Endodermal cell (in vitro differentiated cells): Measurements from ENCODE around the gene SPAG5. TPM values are rescaled to one million over a fixed set of nuclear protein-coding genes. Genes with fewer than 3 reads are reported as not detected.

ENCODE experiments used
- DNase-seq: peaks from one replicate; pipeline ENCODE4 v3.0.0-alpha.2; 2017
- H3K27ac ChIP-seq: 2 replicates; pipeline ENCODE4 v1.5.1; 2013; ENCODE audit warnings: mild to moderate bottlenecking, low read depth, low read length, moderate library complexity
- H3K27me3 ChIP-seq: 2 replicates; pipeline ENCODE4 v1.6.1; 2013; ENCODE audit warnings: mild to moderate bottlenecking, low read length, moderate library complexity; ENCODE audit not compliant: insufficient read depth, control insufficient read depth, poor library complexity, severe bottlenecking
- H3K36me3 ChIP-seq: 2 replicates; pipeline ENCODE4 v1.7.0; 2013; ENCODE audit warnings: mild to moderate bottlenecking, low read length, moderate library complexity; ENCODE audit not compliant: control insufficient read depth, insufficient read depth
- H3K4me1 ChIP-seq: one replicate; pipeline ENCODE4 v1.7.0; 2013; ENCODE audit warnings: low read length; ENCODE audit not compliant: control insufficient read depth, insufficient read depth
- H3K4me3 ChIP-seq: 2 replicates; pipeline ENCODE4 v1.5.1; 2013; ENCODE audit warnings: mild to moderate bottlenecking, low read length, moderate library complexity
- H3K9ac ChIP-seq: 2 replicates; pipeline ENCODE4 v1.6.1; 2013; ENCODE audit warnings: mild to moderate bottlenecking, low read length, moderate library complexity; ENCODE audit not compliant: poor library complexity, severe bottlenecking; ENCODE audit errors: extremely low read depth
- H3K9me3 ChIP-seq: 2 replicates; pipeline ENCODE4 v1.6.1; 2013; ENCODE audit warnings: mild to moderate bottlenecking, low read length, moderate library complexity; ENCODE audit not compliant: control insufficient read depth
- H3K27ac Mint-ChIP-seq: 2 replicates; pipeline ENCODE4 v1.8.0; 2020; ENCODE audit warnings: mixed read lengths
- H3K27me3 Mint-ChIP-seq: 2 replicates; pipeline ENCODE4 v1.8.0; 2021; ENCODE audit warnings: mild to moderate bottlenecking, mixed read lengths; ENCODE audit not compliant: insufficient read depth
- H3K36me3 Mint-ChIP-seq: 2 replicates; pipeline ENCODE4 v1.8.0; 2020; ENCODE audit warnings: low read depth, mixed read lengths
- H3K4me1 Mint-ChIP-seq: 2 replicates; pipeline ENCODE4 v1.8.0; 2020; ENCODE audit warnings: mixed read lengths
- H3K4me3 Mint-ChIP-seq: 2 replicates; pipeline ENCODE4 v1.8.0; 2020; ENCODE audit warnings: mild to moderate bottlenecking, moderate library complexity, mixed read lengths
- H3K9me3 Mint-ChIP-seq: 2 replicates; pipeline ENCODE4 v1.8.0; 2020; ENCODE audit warnings: mild to moderate bottlenecking, mixed read lengths
- CTCF ChIP-seq: fragments of 200-600 bp; sonication (generic); conservative IDR thresholded peaks from 2 replicates; pipeline ENCODE4 v1.5.0; 2021; ENCODE audit warnings: antibody characterized with exemption, mild to moderate bottlenecking
- WGBS, 2 experiments: methylation state at CpG; one replicate each; pipeline versions ENCODE4 v1.1.5 to v1.1.7; 2013; ENCODE audit warnings: missing lambda C conversion rate in 2 of 2, mixed read lengths in 1 of 2; ENCODE audit not compliant: insufficient coverage in 1 of 2, insufficient read length in 1 of 2; 5-methylcytosine and 5-hydroxymethylcytosine counted together
- total RNA-seq, 2 donors: library from RNA; stranded (reverse); fragmentation: NEBNext Ultra II Directional in 1 of 2; extraction: Animal tissue kit (Norgen Biotek cat#: 25700) in 1 of 2; gene quantifications; 2 replicates in 1 of 2; 3 replicates in 1 of 2; pipeline ENCODE4 v1.2.1, GENCODE V29; 2021

The SPAG5 gene
- total RNA-seq, 2 donors from 2014 or later = 84.8 to 132 TPM

- H3K27ac ChIP-seq = no peak overlapping the region
- Mint-ChIP-seq H3K4me3 (no peak overlapping the region), H3K36me3 (no peaks in the 10 kb centered on the region), H3K27me3 (peaks cover 5% of the 10 kb centered on the region), H3K4me1 (peaks cover 4% of the 10 kb centered on the region), H3K9me3 (no peaks in the 10 kb centered on the region), H3K27ac (no peak overlapping the region)
- TF ChIP-seq CTCF = no peak
- peaks cover 10% of the 10 kb centered on the region for H3K27me3 ChIP-seq
- no peak overlapping the region for H3K4me3 ChIP-seq
- no peaks in the 10 kb centered on the region for H3K4me1 ChIP-seq
- no peak for DNase-seq
- WGBS, 2 experiments = 91 to 100% methylated on average over 3 to 4 of the region's 4 CpGs
- no peak overlapping the region for H3K9ac ChIP-seq
- H3K9me3 ChIP-seq = no peaks in the 10 kb centered on the region
- no peaks in the 10 kb centered on the region for H3K36me3 ChIP-seq
These were observed 68.6 kb downstream of the SPAG5 start for GRCh38 chr17:28530250-28530649.

GRCh38 chr17:28529013-28529400, 69.8 kb downstream of the SPAG5 start:
- no peak overlapping the region for H3K9ac ChIP-seq
- H3K4me1 ChIP-seq = no peaks in the 10 kb centered on the region
- DNase-seq = no peak
- H3K9me3 ChIP-seq = no peaks in the 10 kb centered on the region
- H3K36me3 Mint-ChIP-seq = no peaks in the 10 kb centered on the region
- H3K27me3 Mint-ChIP-seq = peaks cover 5% of the 10 kb centered on the region
- peaks cover 4% of the 10 kb centered on the region for H3K4me1 Mint-ChIP-seq
- H3K27ac ChIP-seq = no peak overlapping the region
- H3K4me3 Mint-ChIP-seq = no peak overlapping the region
- H3K27ac Mint-ChIP-seq = no peak overlapping the region
- H3K9me3 Mint-ChIP-seq = no peaks in the 10 kb centered on the region
- 87% methylated on average over 3 of the region's 3 CpGs; no CpG with 5 or more reads in 1 of the 2 experiments for WGBS, 2 experiments
- TF ChIP-seq CTCF = no peak
- no peak overlapping the region for H3K4me3 ChIP-seq
- H3K27me3 ChIP-seq = peaks cover 10% of the 10 kb centered on the region
- no peaks in the 10 kb centered on the region for H3K36me3 ChIP-seq

GRCh38 chr17:28528327-28529012, 70.4 kb downstream of the SPAG5 start:
- Mint-ChIP-seq H3K9me3 (no peaks in the 10 kb centered on the region), H3K4me1 (peaks cover 4% of the 10 kb centered on the region), H3K4me3 (no peak overlapping the region), H3K36me3 (no peaks in the 10 kb centered on the region), H3K27ac (no peak overlapping the region), H3K27me3 (peaks cover 5% of the 10 kb centered on the region)
- no peak overlapping the region for H3K4me3 ChIP-seq
- H3K27ac ChIP-seq = no peak overlapping the region
- H3K4me1 ChIP-seq = no peaks in the 10 kb centered on the region
- H3K27me3 ChIP-seq = peaks cover 10% of the 10 kb centered on the region
- TF ChIP-seq CTCF = no peak
- H3K9me3 ChIP-seq = no peaks in the 10 kb centered on the region
- no peak for DNase-seq
- H3K36me3 ChIP-seq = no peaks in the 10 kb centered on the region
- no peak overlapping the region for H3K9ac ChIP-seq
- 55 to 79% methylated on average over 3 to 9 of the region's 9 CpGs for WGBS, 2 experiments
